Measurements from ENCODE around the gene ALG2.
"Not testable (repeated sequence)": the region's sequence is repeated elsewhere in the genome, so short reads cannot be mapped to it uniquely, and the experiment has no call there.

The ALG2 gene

GRCh38 chr9:99237849-99238248, 16.1 kb upstream of the ALG2 start:
- not testable (repeated sequence) for DNase-seq

- DNase-seq, result no peak
These were observed 15.6 kb upstream of the ALG2 start for GRCh38 chr9:99237356-99237755.

- no peak for DNase-seq
These were observed 14.3 kb upstream of the ALG2 start for GRCh38 chr9:99235926-99236634.

GRCh38 chr9:99235069-99235468, 13.3 kb upstream of the ALG2 start:
- DNase-seq, result no peak

- no peak for DNase-seq
These were observed 12.9 kb upstream of the ALG2 start for GRCh38 chr9:99234618-99235017.

DNA sequence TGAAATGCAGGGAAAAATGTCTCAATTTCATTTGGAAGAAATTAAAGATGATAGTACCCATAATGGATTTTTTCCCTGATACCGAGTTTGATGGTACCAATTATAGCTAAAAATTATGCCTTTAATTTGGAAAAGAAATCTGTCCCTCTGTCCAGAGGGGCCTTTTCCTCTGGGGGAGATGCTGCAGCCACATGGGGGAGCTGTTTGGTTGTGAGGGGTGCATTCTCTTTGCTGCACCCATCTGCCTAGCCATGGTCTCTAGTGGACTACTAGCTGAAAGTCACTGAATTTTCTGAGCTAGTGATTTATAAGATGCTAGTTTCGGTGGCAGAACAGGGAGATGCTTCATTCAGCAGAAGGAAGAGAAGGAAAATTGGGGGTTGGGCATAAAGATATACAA, 10.0 kb upstream of the ALG2 start:
- no peak for DNase-seq

DNA sequence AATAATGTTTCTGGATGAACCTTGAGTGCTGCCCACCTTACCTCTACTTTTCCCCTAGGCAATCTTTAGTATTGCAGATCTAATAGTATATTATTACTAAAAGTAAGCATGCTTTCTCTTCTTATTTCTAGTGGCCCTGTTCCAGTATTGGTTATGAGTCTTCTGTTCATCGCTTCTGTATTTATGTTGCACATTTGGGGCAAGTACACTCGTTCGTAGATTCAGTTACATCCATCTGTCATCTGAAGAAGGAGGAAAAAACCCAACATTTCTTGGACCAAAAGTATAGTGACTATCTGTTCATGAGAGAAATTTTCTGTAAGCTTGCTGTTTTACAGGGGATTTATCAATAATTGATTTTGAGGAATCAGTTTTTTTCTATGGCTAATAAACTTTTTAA, 8.5 kb upstream of the ALG2 start:
- no peak for DNase-seq

DNA sequence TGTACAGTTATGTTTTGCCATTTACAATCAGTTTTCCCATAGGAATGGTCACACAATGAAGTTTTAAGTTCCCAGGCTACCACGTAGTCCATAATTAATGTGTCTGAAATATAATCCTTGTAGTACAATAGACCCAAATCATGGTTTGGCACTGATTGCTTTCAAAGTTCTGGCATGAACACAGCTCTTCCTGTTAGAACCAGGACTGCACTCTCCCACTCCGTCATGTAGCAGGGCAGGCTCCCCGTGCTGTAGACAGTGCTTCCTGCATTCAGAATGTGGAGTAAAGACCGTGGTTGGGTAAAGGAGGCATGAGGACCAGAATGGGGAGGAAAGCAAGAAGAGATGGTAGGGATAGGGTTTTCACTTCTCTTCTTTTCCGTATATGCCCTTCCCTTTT, 4.3 kb upstream of the ALG2 start:
- no peak for DNase-seq

DNA sequence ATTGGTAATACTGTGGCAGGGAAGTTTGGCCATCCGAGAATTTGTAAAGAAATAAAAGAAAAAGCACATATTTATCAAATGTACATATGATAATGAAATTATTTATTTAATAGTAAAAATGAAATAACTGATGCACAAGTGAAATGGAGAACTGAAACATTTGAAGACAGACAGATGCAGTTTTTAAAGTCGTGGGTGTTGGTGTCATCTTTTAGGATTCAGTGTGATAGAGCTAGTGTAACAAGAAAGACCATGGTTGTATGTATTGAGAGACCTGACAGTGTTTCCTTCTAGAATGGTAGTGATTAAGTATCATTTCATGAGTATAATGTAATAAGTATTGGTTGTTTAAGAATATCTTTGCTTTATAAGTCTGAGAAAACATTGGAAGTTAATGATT, 2.7 kb upstream of the ALG2 start:
- DNase-seq, result no peak

GRCh38 chr9:99222416-99223270, 901 bp upstream of the ALG2 start:
- no peak for DNase-seq

- no peak for DNase-seq
These were observed 499 bp downstream of the ALG2 start for GRCh38 chr9:99221266-99221620.

DNA sequence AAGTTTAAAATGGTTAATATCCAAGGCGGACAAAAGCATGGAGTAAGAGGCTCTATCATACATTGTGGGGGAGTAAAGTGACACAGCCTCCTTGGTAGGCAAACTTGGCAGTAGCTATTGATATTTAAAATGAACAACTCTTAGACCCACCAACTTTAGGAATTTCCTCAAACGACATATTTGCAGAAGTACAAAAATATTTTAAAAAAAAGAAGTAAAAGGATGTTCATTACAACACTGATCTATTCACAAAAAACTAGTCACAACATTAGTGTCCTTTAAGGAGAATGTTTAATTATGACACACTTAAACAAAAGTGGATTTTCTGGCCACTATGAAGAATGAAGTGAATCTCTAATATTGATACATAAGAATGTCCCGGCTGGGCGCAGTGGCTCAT, 1.7 kb downstream of the ALG2 start:
- no peak for DNase-seq

- no peak for DNase-seq
These were observed 5.7 kb downstream of the ALG2 start for GRCh38 chr9:99216073-99216472.

GRCh38 chr9:99213197-99213596, 8.5 kb downstream of the ALG2 start:
- DNase-seq, result no peak

GRCh38 chr9:99211746-99212145, 10.0 kb downstream of the ALG2 start:
- DNase-seq, result no peak

- no peak for DNase-seq
These were observed 11.2 kb downstream of the ALG2 start for GRCh38 chr9:99210572-99210971.

DNA sequence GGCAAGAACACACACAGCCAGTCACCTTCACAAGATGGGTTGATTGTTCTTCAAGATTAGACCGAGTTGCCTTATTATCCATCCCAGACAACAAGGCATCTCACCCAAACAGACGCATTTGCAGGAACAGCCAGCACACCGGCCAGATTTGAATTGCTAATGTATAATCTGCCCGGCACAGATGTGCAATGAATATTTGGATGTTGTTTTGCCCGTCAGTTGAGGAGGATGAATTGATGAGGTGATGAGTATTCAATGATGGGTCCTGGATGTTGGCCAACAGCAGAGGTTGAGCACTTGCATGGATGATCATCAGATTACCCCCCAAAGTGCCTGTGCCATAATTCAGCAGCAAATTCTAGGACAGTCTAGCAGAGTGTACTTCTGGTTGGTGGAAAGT, 20.1 kb downstream of the ALG2 start:
- DNase-seq, result no peak

- DNase-seq, result peak; percentile 39
These were observed 21.7 kb downstream of the ALG2 start for GRCh38 chr9:99199938-99200539.

GRCh38 chr9:99197987-99198386, 23.8 kb downstream of the ALG2 start:
- DNase-seq, result peak; percentile 20

- no peak for DNase-seq
These were observed 24.6 kb downstream of the ALG2 start for GRCh38 chr9:99197124-99197630.

DNA sequence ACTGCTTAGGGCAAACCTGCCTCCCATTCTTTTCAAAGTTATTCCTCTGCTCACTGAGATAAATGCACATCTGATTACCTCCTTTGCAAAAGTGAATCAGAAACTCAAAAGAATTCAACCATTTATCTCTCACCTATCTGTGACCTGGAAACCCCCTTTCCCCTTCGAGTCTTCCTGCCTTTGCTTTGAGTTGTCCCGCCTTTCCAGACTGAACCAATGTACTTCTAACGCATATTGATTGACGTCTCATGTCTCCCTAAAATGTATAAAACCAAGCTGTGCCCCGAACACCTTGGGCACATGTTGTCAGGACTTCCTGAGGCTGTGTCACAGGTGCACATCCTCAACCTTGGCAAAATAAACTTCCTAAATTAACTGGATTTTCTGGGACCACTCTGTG, 25.3 kb downstream of the ALG2 start:
- DNase-seq, result not testable (repeated sequence)

DNA sequence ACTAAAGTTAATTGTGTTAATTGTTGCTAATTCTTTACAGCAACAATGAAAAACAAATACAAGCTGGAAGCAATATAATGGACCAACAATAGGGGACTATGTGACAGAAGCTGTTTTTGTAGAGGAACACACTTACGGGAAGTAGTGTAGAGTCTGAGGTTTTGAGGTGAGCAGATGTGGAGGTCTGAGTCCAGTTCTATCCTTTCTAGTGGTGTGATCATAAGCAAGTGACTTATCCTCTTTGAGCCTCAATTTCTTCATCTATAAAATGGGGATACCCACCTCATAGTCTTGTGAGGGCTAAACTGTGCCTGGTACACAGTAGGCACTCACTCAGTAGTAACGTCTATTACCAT, 28.3 kb downstream of the ALG2 start:
- DNase-seq, result no peak

DNA sequence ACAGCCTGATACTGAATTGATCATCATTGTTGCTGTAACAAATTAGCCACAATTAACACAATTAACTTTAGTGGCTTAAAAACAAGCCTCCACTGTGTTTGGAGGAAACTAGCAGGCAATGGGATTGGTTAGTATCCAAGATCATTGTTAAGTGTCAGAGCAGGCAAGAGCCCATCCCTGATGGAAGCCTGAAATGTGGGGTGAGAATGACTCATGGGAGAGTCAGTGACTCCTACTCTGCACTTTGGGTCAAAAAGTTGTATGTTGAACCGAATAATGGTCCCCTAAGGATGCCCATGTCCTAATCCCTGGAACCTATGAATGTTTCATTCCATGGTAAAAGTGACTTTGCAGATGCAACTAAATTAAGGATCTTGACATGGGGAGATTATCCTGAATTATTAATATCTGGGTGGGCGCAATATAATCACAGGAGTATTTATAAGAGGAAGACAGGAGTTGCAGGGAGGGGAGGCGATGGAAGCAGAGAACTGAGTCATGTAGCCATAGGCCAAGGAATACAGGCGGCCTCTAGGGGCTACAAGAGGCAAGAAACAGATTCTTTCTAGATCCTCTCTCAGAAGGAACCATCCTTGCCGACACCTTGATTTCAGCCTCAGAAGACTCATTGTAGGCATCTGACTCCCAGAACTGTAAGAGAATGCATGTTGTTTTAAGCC, 28.8 kb downstream of the ALG2 start:
- no peak for DNase-seq
